Liver (tissue), 9 donors: ENCODE measurements around the gene LDB2. TPM values are rescaled to one million over a fixed set of nuclear protein-coding genes. Genes with fewer than 3 reads are reported as not detected.

Experiments
- DNase-seq: peaks from one replicate; pipeline ENCODE4 v3.0.0-alpha.2; 2017; ENCODE audit warnings: low spot score
- H3K27ac ChIP-seq, 2 donors: one replicate each; pipeline ENCODE4 v1.7.0; 2013; ENCODE audit warnings: inconsistent platforms in 2 of 2, low read length in 2 of 2, control low read depth in 1 of 2, low read depth in 1 of 2, mild to moderate bottlenecking in 1 of 2
- H3K27me3 ChIP-seq, 4 donors: one replicate each; pipeline versions ENCODE4 v1.6.1 to v1.7.0; 2013; ENCODE audit warnings: low read length in 3 of 4, inconsistent platforms in 1 of 4, mild to moderate bottlenecking in 1 of 4, moderate library complexity in 1 of 4; ENCODE audit not compliant: control insufficient read depth in 4 of 4, insufficient read depth in 4 of 4
- H3K36me3 ChIP-seq, 4 donors: one replicate each; pipeline versions ENCODE4 v1.6.1 to v1.7.0; 2013; ENCODE audit warnings: low read length in 3 of 4, mild to moderate bottlenecking in 3 of 4, low read depth in 1 of 4, moderate library complexity in 1 of 4; ENCODE audit not compliant: control insufficient read depth in 4 of 4, insufficient read depth in 3 of 4
- H3K4me1 ChIP-seq, 4 donors: one replicate each; pipeline versions ENCODE4 v1.6.1 to v1.7.0; 2013; ENCODE audit warnings: low read length in 3 of 4, mild to moderate bottlenecking in 3 of 4, moderate library complexity in 1 of 4; ENCODE audit not compliant: control insufficient read depth in 4 of 4, insufficient read depth in 4 of 4
- H3K4me3 ChIP-seq, 3 donors: one replicate each; pipeline versions ENCODE4 v1.6.1 to v1.7.0; 2013; ENCODE audit warnings: low read length in 3 of 3, control low read depth in 1 of 3, low read depth in 1 of 3, mild to moderate bottlenecking in 1 of 3
- H3K9ac ChIP-seq, 2 donors: one replicate each; pipeline ENCODE4 v1.7.0; 2013; ENCODE audit warnings: low read length in 2 of 2, mild to moderate bottlenecking in 2 of 2, moderate library complexity in 2 of 2, control low read depth in 1 of 2, low read depth in 1 of 2
- H3K9me3 ChIP-seq, 4 donors: one replicate each; pipeline versions ENCODE4 v1.6.1 to v1.7.0; 2013; ENCODE audit warnings: low read length in 3 of 4; ENCODE audit not compliant: control insufficient read depth in 4 of 4
- CTCF ChIP-seq: fragments of 150-350 bp; IDR thresholded peaks from 2 replicates; pipeline ENCODE4 v1.5.1; 2017; ENCODE audit warnings: improper control_type of control experiment, low read depth, low read length; ENCODE audit not compliant: missing input control
- EGR1 ChIP-seq, 2 donors: IDR thresholded peaks; 2 replicates each; pipeline ENCODE4 v1.6.1; 2016 to 2018; ENCODE audit warnings: antibody characterized with exemption in 2 of 2, low read depth in 2 of 2
- FOXA1 ChIP-seq: IDR thresholded peaks from 2 replicates; pipeline ENCODE4 v1.6.1; 2016; ENCODE audit warnings: antibody characterized with exemption
- FOXA2 ChIP-seq: IDR thresholded peaks from 2 replicates; pipeline ENCODE4 v1.6.1; 2016; ENCODE audit warnings: antibody characterized with exemption
- GABPA ChIP-seq, 2 donors: IDR thresholded peaks in 1 of 2; conservative IDR thresholded peaks in 1 of 2; 2 replicates each; pipeline ENCODE4 v1.6.1; 2016; ENCODE audit warnings: antibody characterized with exemption in 2 of 2, mild to moderate bottlenecking in 1 of 2, moderate library complexity in 1 of 2
- HNF4A ChIP-seq, 2 donors: conservative IDR thresholded peaks; 2 replicates each; pipeline ENCODE4 v1.6.1; 2016; ENCODE audit warnings: antibody characterized with exemption in 2 of 2, mild to moderate bottlenecking in 2 of 2
- HNF4G ChIP-seq: IDR thresholded peaks from 2 replicates; pipeline ENCODE4 v1.6.1; 2016; ENCODE audit warnings: antibody characterized with exemption
- JUND ChIP-seq, 2 donors: IDR thresholded peaks; 2 replicates each; pipeline ENCODE4 v1.6.1; 2016; ENCODE audit warnings: antibody characterized with exemption in 2 of 2
- MAX ChIP-seq: IDR thresholded peaks from 2 replicates; pipeline ENCODE4 v1.6.1; 2016; ENCODE audit warnings: antibody characterized with exemption
- RAD21 ChIP-seq, 2 donors: IDR thresholded peaks; 2 replicates each; pipeline ENCODE4 v1.6.1; 2016; ENCODE audit warnings: antibody characterized with exemption in 2 of 2, mild to moderate bottlenecking in 2 of 2
- REST ChIP-seq: IDR thresholded peaks from 2 replicates; pipeline ENCODE4 v1.6.1; 2016; ENCODE audit warnings: antibody characterized with exemption, mild to moderate bottlenecking
- SP1 ChIP-seq: IDR thresholded peaks from 2 replicates; pipeline ENCODE4 v1.6.1; 2018; ENCODE audit warnings: antibody characterized with exemption, mild to moderate bottlenecking
- TAF1 ChIP-seq: conservative IDR thresholded peaks from 2 replicates; pipeline ENCODE4 v1.6.1; 2016; ENCODE audit warnings: antibody characterized with exemption, mild to moderate bottlenecking
- YY1 ChIP-seq: IDR thresholded peaks from 2 replicates; pipeline ENCODE4 v1.6.1; 2016; ENCODE audit warnings: antibody characterized with exemption, mild to moderate bottlenecking
- ZBTB33 ChIP-seq: IDR thresholded peaks from 2 replicates; pipeline ENCODE4 v1.6.1; 2016; ENCODE audit warnings: antibody characterized with exemption
- WGBS: extraction: QIAGEN DNeasy Blood & Tissue Kit; methylation state at CpG from one replicate; pipeline ENCODE4 v1.1.7; 2013; 5-methylcytosine and 5-hydroxymethylcytosine counted together
- polyA plus RNA-seq, 2 donors: library from polyadenylated mRNA; stranded (reverse) in 1 of 2; unstranded in 1 of 2; fragments of 200-250 nt in 1 of 2; fragments of >200 nt in 1 of 2; fragmentation: Nextera tagmentation in 1 of 2; extraction: Ambion mirVana in 1 of 2; gene quantifications; one replicate each; pipeline versions ENCODE4 v1.2.1 to v1.2.3, GENCODE V29; 2013 to 2015
- total RNA-seq, 2 donors: library from RNA; depleted of rRNA; stranded (reverse); fragments of >200 nt; gene quantifications; one replicate each; pipeline ENCODE4 v1.2.3, GENCODE V29; 2014
- donor health status: healthy.
- donor health status: healthy.
- donor health status: healthy.
- donor health status: healthy.
- donor health status: healthy.

The LDB2 gene
- total and polyA plus RNA-seq, 4 donors, result 7.4 to 31.9 (median 16.8) TPM

- TF ChIP-seq ZBTB33 (no peak), HNF4G (no peak), RAD21 (IDR thresholded peaks at IDR 0.05) (no peak), SP1 (no peak), EGR1 (IDR thresholded peaks at IDR 0.05; ENCODE audit: low read depth in 2 of 2) (no peak), YY1 (no peak)
Measured at GRCh38 chr4:16472537-16472936, 425.9 kb downstream of the LDB2 start (continued).

- no peak overlapping the region for H3K9ac ChIP-seq
- WGBS, result 84% methylated on average over 2 of the region's 2 CpGs
- no peak for DNase-seq
- H3K9me3 ChIP-seq, result no peaks in the 10 kb centered on the region
- H3K36me3 ChIP-seq, result no peaks in the 10 kb centered on the region
- H3K4me1 ChIP-seq, result no peaks in the 10 kb centered on the region
- no peak overlapping the region for H3K27ac ChIP-seq
- H3K27me3 ChIP-seq, result no peaks in the 10 kb centered on the region
- H3K4me3 ChIP-seq, result no peak overlapping the region
- no peak for TF ChIP-seq MAX
- no peak for TF ChIP-seq FOXA2
- no peak for TF ChIP-seq GABPA (IDR thresholded peaks at IDR 0.05 in 1 of 2, conservative IDR thresholded peaks at IDR 0.05 in 1 of 2)
Measured at GRCh38 chr4:16467061-16467460, 431.4 kb downstream of the LDB2 start.

- Histone ChIP-seq H3K9ac (no peak overlapping the region), H3K36me3 (no peaks in the 10 kb centered on the region), H3K4me3 (no peak overlapping the region), H3K27ac (no peak overlapping the region), H3K4me1 (no peaks in the 10 kb centered on the region), H3K27me3 (no peaks in the 10 kb centered on the region), H3K9me3 (no peaks in the 10 kb centered on the region)
- DNase-seq, result no peak
- 83% methylated on average over 1 of the region's 1 CpG for WGBS
- TF ChIP-seq SP1, result no peak
- TF ChIP-seq CTCF, result no peak
- TF ChIP-seq GABPA (IDR thresholded peaks at IDR 0.05 in 1 of 2, conservative IDR thresholded peaks at IDR 0.05 in 1 of 2), result no peak
- no peak for TF ChIP-seq HNF4G
- no peak for TF ChIP-seq TAF1
- TF ChIP-seq HNF4A (conservative IDR thresholded peaks at IDR 0.05), result no peak
- no peak for TF ChIP-seq JUND (IDR thresholded peaks at IDR 0.05)
- no peak for TF ChIP-seq REST
- TF ChIP-seq FOXA1, result no peak
Measured at GRCh38 chr4:16466581-16466980, 431.9 kb downstream of the LDB2 start.
